ENCODE measurements around the gene NOSTRIN.
"Not testable (repeated sequence)": the region's sequence is repeated elsewhere in the genome, so short reads cannot be mapped to it uniquely, and the experiment has no call there.

The NOSTRIN gene

DNA sequence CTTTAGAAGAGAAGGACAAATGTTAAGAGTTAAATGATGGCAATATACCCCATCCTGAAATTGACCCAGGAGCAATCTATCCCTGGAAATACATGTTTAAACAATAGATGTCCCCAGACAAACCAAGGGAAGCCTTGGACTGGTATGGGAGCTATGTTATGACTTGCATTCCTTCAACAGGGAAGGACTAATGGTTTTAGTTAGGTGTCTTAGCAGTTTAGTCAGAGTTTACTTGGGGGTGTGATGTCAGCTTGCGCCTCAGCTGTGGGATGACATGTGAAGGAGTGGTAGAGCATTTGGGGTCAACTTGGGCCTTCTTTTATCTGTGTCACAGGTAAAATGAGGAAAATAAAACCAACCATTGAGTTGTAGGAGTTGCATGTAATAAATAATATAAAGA lies 51.0 kb downstream of the NOSTRIN start:
- TF ChIP-seq CTCF (IDR thresholded peaks at IDR 0.05), result no peak
- Mint-ChIP-seq H3K27ac (no peak overlapping the region), H3K36me3 (ENCODE audit: low read depth) (peaks cover 54% of the 10 kb centered on the region), H3K27me3 (ENCODE audit: low read depth, poor library complexity) (no peaks in the 10 kb centered on the region), H3K4me3 (no peak overlapping the region), H3K9me3 (no peaks in the 10 kb centered on the region), H3K4me1 (peaks cover 3% of the 10 kb centered on the region)
- DNase-seq, result no peak

- no peak overlapping the region for H3K27ac Mint-ChIP-seq
- no peak for DNase-seq
- H3K9me3 Mint-ChIP-seq, result no peaks in the 10 kb centered on the region
Observed at GRCh38 chr2:168854651-168855050, 52.2 kb downstream of the NOSTRIN start.

GRCh38 chr2:168855601-168856000 lies 53.2 kb downstream of the NOSTRIN start:
- no peaks in the 10 kb centered on the region for H3K9me3 Mint-ChIP-seq
- no peak for DNase-seq
- no peak overlapping the region for H3K27ac Mint-ChIP-seq
- no peaks in the 10 kb centered on the region for H3K4me1 Mint-ChIP-seq
- H3K4me3 Mint-ChIP-seq, result no peak overlapping the region
- peaks cover 54% of the 10 kb centered on the region for H3K36me3 Mint-ChIP-seq (ENCODE audit: low read depth)
- H3K27me3 Mint-ChIP-seq (ENCODE audit: low read depth, poor library complexity), result no peaks in the 10 kb centered on the region
- no peak for TF ChIP-seq CTCF (IDR thresholded peaks at IDR 0.05)

More at GRCh38 chr2:168854651-168855050, 52.2 kb downstream of the NOSTRIN start:
- no peak overlapping the region for H3K4me3 Mint-ChIP-seq
- peaks cover 54% of the 10 kb centered on the region for H3K36me3 Mint-ChIP-seq (ENCODE audit: low read depth)
- H3K4me1 Mint-ChIP-seq, result no peaks in the 10 kb centered on the region
- no peak for TF ChIP-seq CTCF (IDR thresholded peaks at IDR 0.05)
- H3K27me3 Mint-ChIP-seq (ENCODE audit: low read depth, poor library complexity), result no peaks in the 10 kb centered on the region

- Mint-ChIP-seq H3K27ac (no peak overlapping the region), H3K4me1 (no peaks in the 10 kb centered on the region), H3K4me3 (no peak overlapping the region), H3K9me3 (no peaks in the 10 kb centered on the region), H3K36me3 (ENCODE audit: low read depth) (peaks cover 41% of the 10 kb centered on the region), H3K27me3 (ENCODE audit: low read depth, poor library complexity) (no peaks in the 10 kb centered on the region)
- DNase-seq, result no peak
- TF ChIP-seq CTCF (IDR thresholded peaks at IDR 0.05), result no peak
Observed at GRCh38 chr2:168858146-168858545, 55.7 kb downstream of the NOSTRIN start.

DNA sequence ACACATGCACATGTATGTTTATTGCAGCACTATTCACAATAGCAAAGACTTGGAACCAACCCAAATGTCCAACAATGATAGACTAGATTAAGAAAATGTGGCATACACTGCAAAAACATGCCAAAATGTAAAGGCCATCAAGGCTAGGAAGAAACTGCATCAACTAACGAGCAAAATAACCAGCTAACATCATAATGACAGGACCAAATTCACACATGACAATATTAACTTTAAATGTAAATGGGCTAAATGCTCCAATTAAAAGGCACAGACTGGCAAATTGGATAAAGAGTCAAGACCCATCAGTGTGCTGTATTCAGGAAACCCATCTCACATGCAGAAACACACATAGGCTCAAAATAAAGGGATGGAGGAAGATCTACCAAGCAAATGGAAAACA lies 64.7 kb downstream of the NOSTRIN start:
- H3K4me1 Mint-ChIP-seq; DNase-seq; H3K27me3 Mint-ChIP-seq (ENCODE audit: low read depth, poor library complexity): not testable (repeated sequence)

GRCh38 chr2:168870369-168870768 lies 67.9 kb downstream of the NOSTRIN start:
- Mint-ChIP-seq H3K9me3 (peaks cover 40% of the 10 kb centered on the region), H3K36me3 (ENCODE audit: low read depth) (peaks cover 69% of the 10 kb centered on the region)
- DNase-seq; H3K4me1 Mint-ChIP-seq; H3K4me3 Mint-ChIP-seq; H3K27me3 Mint-ChIP-seq (ENCODE audit: low read depth, poor library complexity); H3K27ac Mint-ChIP-seq: not testable (repeated sequence)

More for the DNA sequence above, 64.7 kb downstream of the NOSTRIN start:
- H3K4me3 Mint-ChIP-seq, H3K27ac Mint-ChIP-seq: not testable (repeated sequence)
- Mint-ChIP-seq H3K36me3 (ENCODE audit: low read depth) (peaks cover 74% of the 10 kb centered on the region), H3K9me3 (peaks cover 44% of the 10 kb centered on the region)

DNA sequence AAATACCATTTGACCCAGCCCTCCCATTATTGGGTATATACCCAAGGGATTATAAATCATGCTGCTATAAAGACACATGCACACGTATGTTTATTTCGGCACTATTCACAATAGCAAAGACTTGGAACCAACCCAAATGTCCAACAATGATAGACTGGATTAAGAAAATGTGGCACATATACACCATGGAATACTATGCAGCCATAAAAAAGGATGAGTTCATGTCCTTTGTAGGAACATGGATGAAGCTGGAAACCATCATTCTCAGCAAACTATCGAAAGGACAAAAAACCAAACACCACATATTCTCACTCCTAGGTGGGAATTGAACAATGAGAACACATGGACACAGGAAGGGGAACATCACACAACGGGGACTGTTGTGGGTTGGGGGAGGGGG lies 68.4 kb downstream of the NOSTRIN start:
- H3K27ac Mint-ChIP-seq; H3K27me3 Mint-ChIP-seq (ENCODE audit: low read depth, poor library complexity); H3K4me1 Mint-ChIP-seq; H3K4me3 Mint-ChIP-seq; DNase-seq: not testable (repeated sequence)
- Mint-ChIP-seq H3K9me3 (peaks cover 36% of the 10 kb centered on the region), H3K36me3 (ENCODE audit: low read depth) (peaks cover 65% of the 10 kb centered on the region)

Measured in nephron progenitor cell (in vitro differentiated cells).